ENCODE measurements around the gene ANGPTL2.
"Not testable (repeated sequence)": the region's sequence is repeated elsewhere in the genome, so short reads cannot be mapped to it uniquely, and the experiment has no call there.

ANGPTL2 gene

GRCh38 chr9:127154390-127155191 is 32.2 kb upstream of the ANGPTL2 start:
- DNase-seq, result no peak

- no peak for DNase-seq
Measured at GRCh38 chr9:127154003-127154389, 31.6 kb upstream of the ANGPTL2 start.

DNA sequence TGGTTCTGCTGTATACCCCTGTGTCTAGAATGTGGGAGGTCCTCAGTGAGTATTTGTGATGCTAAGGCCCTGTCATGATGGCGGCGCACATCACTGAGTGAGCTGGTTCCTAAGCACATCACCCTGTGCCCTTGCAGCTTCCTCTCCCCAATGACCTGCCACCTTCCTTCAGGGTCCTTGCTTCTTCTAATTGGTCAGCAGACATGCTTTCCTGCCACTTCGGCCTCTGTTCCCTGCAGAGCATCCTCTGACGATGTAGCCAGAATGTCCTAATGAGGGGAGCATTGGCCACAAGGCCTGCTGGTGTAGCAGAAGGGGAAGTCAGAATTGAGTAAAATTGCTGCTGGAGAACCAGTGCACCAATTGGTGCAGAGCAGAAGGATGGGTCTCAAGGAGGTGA is 31.1 kb upstream of the ANGPTL2 start:
- no peak for DNase-seq

DNA sequence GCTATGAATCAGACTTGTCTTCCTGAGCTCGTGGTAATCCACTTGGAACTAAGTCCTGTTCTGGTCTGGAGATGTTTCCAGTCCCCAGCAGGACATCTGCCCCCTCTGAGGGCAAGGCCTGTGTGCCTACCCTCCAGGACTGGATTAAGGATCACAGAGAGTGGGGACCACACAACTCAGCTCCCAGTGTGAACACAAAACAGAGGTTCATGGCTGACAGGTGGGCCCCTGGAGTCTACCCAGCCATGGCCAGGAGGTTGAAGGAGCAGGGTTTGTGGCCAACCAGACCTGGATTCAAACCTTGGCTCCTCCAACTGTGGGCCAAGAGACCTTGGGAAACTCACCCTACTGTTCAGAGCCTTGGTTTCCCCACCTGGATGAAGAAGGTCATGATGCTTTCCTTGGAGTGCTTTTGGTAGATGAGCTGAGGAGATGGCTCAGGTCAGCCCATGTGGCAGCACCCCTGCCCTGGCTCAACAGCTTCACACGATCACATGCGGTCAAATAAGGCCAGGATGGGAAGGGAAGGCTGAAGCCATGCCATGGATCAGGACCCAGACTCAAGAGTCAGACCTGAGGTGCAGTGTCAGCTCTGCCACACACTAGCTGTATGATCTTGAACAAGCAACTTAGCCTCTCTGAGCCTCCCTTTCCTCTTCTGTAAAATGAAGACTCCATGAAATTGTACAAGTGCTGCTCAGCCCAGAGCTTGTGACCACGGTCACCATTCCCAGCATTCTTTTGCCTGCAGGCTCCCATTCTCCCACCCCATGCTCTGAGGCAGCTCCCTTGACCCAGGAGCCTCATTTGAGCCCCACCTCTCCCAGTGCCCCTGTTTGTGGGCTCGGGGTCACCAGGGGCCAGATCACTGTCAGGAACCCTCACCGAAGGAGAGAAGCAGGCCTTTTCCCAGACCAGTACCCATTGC is 27.3 kb upstream of the ANGPTL2 start:
- no peak for DNase-seq

GRCh38 chr9:127149010-127149409 is 26.6 kb upstream of the ANGPTL2 start:
- no peak for DNase-seq

DNA sequence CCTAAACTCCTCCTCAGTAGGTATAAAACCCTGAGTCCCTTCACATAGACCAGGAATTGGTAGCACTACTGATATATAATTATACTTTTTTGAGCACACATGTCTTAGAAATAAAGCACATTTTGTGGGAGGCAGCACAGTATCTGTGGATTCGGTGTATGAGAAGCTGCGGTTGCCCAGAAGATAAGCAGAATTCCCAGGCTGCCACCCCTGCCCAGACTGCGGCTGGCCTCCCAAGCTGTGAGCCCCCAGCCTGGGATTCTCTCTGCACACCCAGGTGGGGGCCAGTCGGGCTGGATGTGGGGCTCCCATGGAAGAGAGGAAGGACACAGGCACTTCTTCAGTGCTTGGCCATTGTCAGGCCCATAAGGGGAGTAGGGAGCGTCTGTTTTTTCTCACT is 25.6 kb upstream of the ANGPTL2 start:
- no peak for DNase-seq

GRCh38 chr9:127147251-127147650 is 24.8 kb upstream of the ANGPTL2 start:
- no peak for DNase-seq

GRCh38 chr9:127146841-127147240 is 24.4 kb upstream of the ANGPTL2 start:
- not testable (repeated sequence) for DNase-seq

GRCh38 chr9:127144670-127145445 is 22.4 kb upstream of the ANGPTL2 start:
- no peak for DNase-seq

DNA sequence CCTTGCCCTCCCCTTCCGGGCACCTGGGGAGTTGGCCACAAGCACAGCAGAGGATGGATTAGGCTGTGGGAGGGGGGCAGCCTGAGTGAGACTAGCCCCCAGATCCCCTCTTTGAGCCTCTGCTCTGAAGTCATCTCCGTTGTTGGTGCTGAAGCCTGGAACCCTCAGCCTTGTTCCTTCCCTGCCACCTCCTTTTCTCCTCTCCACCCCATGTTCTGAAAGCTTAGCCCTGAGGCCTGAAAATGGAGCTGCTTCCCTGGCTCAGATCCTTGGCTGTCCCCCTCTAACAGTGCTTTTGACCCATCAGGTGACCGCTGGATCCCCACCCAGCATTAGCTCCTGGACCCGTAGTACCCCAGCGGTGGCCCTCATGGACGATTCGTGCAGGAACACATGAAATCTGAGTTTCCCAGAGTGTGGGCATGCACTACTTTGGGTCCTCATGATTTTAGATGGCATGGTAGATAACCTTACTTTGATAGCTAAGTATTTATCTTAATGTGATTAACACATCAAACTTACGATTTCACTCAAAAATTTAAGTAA is 21.6 kb upstream of the ANGPTL2 start:
- no peak for DNase-seq

DNA sequence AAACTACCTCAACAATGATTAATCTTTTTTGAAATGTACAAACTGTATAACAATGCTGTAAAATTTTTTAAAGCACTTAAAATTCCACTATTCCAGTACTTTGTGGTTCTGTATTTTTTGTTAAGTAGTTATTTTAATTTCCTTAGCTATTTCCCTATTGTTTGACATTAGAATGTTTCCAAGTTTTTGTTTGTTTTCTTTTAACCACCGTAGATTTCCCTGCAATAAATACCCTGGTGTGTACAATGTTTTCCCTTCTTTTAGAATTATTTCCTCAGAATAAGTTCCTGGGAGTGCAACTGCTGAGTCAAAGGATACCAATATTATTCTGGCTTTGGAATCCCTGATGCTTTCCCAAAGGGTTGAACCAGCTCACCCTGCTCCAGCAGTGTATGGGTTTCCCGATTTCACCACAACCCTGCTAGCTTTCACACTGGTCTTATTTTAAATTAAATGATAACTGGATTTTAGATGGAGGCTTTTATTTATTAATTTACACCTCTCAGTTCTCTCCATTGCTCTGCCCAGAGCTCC is 20.6 kb upstream of the ANGPTL2 start:
- no peak for DNase-seq

GRCh38 chr9:127142291-127142690 is 19.9 kb upstream of the ANGPTL2 start:
- DNase-seq, result no peak

DNA sequence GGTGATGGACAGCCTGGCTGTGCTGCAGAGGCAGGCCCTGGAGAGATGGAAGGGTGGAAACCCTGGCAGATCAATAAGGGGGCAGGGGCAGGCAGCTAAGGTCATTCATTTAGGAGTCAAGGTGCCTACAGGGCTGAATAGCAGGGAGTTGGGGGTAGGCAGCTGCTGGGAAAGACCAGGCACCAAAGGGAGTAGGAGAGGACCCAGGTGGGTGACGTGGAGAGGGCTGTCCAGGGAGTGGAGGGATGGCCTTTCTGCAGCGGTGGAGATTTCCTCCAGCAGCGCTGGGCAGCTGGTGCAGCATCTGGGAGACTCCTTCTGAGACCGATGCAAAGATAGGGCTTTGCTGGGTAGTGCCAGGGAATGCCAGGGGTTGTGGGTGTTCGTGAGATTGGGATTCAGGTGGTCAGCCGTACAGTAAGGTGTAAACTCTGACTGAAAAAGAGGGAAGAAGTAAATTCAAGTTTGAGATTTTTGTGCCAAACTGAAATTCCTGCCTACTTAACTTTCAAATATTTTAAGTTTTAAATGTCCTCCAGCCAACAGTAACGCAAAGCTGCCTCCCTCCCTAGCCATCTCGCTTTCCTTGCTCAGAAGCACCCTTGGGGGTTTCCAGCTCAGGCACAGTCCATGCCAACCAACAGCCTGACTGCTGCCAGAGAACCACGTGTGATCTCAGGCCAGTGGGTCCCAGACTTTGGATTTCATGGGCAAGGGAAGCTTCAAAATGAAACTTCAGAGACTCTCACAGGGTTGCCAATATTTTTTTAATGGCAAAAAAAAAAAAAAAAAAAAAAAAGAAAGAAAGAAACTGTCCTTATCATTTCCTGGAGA is 18.6 kb upstream of the ANGPTL2 start:
- no peak for DNase-seq

- no peak for DNase-seq
Measured at GRCh38 chr9:127140181-127140580, 17.7 kb upstream of the ANGPTL2 start.

DNA sequence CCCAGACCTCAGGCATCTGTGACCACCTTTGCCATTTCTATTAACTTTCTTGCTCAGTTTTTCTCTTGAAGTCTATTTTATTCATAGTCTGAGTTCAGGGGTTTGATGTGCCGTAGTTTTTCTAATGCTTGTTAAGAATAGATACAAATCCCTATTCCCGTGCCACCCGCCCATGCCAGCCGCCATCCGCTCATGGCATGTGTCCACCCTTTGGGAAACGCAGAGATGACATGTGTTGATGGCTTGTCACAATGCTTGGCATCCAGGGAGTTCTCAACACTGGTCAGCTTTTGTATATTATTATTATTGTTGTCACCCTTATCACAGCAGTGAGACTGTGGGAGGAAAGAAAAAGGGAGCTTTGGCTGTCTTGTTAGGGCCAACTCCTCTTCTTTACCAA is 17.3 kb upstream of the ANGPTL2 start:
- no peak for DNase-seq

DNA sequence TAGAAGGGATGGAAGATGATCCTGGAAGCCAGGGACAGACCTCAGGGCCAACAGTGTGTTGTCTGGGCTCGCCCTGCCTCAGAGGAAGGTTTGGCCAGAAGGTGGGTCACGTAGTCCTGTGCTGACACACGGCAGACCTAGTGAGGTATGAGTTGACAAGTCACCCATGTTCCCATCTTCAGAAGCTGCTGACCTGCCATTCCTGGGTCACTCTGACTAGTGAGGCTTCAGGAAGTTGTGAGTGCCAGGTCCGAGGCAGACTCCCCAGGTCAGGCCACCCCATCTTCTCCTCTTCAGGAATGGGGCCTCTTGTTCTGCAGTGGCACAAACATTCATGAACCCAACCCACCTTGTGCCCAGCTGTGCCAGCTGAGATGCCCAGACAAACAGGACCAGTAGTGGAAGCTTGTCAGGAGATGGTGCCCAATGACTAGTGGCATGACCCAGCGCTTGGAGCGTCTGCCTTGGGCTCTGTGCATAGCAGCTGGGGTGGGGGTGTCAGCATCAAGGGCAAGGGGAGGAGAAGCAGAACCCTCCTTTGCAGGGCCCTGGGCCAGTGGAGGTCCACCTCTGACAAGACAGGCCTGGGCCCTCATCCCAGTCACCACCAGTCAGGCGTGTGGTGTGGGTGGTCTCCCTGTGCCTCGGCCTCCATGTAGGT is 16.8 kb upstream of the ANGPTL2 start:
- DNase-seq, result no peak

GRCh38 chr9:127138444-127138843 is 16.0 kb upstream of the ANGPTL2 start:
- no peak for DNase-seq

DNA sequence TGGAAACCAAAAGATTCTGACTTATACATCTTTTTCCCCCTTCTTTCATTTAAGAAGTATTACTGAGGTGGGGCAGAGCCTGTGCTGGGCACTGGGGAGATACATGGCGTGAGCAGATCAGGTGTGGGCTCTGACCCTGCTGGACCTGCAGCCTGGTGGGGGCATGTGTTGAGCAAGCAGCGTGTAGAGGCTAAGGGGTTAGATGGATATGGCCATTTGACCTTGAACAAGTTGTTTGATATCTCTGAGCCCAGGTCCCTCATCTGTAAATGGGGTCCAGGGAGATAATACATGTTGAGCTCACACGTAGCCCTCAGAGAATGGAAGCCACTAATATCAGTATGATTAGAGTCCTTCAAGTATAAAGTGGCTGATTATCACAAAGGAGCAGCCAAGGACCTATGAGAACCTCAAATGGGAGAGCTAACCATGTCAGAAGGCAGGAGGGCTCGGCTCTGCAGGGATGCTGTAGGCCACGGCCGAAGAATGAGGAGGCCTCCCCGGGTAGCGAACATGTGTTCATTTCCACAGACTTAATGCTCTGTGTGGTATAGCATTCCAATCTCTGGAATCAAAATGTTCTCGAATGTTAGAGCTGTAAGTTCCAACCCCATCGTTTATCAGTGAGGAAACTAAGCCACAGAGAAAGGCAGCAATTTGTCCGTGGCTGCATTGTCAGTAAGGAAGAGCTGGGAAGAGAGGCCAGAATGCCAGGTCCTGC is 15.4 kb upstream of the ANGPTL2 start:
- no peak for DNase-seq

DNA sequence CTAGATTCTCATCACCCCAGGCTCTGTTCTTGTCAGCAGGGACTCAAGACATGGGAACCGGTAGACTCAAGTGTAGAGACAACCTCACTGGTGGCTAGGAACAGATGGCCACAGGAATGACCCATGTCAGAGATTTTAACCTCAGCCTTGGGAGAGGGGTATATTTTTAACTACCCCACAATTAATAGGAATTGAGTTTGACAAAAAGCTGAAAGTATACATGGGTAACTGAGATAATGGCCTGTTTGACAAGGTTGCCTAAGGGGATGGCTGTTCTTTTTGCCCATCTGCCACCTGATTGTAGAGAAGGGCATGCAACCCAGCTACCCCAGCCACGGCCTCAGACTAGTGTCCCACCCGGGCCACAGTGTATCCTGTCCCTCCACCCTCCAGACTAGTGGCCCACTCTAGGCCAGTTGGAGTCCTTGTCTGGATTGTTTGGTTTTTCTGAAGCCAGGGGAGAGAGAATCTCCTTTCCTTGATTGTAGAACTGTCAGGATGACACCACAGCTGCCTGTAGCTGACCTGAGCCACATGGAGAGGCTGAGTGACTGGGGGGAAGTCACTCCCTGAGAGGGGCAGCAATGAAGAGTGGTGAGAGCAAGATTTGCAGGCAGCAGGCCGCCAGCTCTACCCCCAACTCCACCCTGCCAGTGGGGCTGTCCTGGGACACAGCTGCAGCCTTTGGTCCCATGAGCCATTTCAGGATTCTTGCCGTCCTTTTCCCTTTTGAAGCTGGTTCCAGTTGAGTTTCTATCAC is 14.6 kb upstream of the ANGPTL2 start:
- no peak for DNase-seq
